ENCODE results near the gene C4orf36. TPM values are rescaled to one million over a fixed set of nuclear protein-coding genes. Genes with fewer than 3 reads are reported as not detected.

The C4orf36 gene
- total and polyA plus RNA-seq, 2 of the 4 experiments (the other 2 are of a cell fraction): 0.18 to 0.41 TPM

DNA sequence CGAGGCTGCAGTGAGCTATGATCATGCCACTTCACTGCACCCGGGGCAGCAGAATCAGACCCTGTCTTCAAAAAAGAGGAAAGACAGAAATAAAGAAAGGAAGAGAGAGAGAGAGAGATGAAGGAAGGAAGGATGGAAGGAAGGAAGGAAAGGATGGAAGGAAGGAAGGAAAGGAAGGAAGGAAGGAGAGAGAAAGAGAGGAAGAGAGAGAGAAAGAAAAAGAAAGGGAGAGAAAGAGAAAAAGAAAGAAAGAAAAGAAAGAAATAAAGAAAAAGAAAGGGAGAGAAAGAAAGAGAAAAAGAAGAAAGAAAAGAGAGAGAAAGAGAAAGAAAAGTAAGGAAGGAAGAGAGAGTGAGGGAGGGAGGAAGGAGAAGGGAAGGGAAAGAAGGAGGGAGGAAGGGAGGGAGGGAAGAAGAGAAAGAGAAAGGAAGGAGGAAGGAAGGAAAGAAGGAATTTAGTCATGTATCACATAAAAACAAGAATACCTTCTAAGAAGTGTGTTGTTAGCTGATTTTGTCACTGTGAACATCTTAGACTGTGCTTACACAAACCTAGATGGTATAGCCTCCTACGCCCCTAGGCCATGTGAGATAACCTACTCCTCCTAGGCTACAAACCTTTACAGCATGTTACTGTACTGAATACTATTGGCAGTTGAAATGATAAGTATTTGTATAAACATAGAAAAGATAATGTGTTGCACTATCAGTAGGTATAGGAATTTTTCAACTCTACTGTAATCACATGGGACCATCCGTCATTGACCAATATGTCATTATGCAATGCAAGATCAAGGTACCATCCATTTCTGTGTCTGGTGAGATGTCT is 25.2 kb upstream of the C4orf36 start (continued):
- TF ChIP-seq, protein P1, sequence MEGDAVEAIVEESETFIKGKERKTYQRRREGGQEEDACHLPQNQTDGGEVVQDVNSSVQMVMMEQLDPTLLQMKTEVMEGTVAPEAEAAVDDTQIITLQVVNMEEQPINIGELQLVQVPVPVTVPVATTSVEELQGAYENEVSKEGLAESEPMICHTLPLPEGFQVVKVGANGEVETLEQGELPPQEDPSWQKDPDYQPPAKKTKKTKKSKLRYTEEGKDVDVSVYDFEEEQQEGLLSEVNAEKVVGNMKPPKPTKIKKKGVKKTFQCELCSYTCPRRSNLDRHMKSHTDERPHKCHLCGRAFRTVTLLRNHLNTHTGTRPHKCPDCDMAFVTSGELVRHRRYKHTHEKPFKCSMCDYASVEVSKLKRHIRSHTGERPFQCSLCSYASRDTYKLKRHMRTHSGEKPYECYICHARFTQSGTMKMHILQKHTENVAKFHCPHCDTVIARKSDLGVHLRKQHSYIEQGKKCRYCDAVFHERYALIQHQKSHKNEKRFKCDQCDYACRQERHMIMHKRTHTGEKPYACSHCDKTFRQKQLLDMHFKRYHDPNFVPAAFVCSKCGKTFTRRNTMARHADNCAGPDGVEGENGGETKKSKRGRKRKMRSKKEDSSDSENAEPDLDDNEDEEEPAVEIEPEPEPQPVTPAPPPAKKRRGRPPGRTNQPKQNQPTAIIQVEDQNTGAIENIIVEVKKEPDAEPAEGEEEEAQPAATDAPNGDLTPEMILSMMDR (conservative IDR thresholded peaks at IDR 0.05; ENCODE audit: low read depth, low read length): no peak

DNA sequence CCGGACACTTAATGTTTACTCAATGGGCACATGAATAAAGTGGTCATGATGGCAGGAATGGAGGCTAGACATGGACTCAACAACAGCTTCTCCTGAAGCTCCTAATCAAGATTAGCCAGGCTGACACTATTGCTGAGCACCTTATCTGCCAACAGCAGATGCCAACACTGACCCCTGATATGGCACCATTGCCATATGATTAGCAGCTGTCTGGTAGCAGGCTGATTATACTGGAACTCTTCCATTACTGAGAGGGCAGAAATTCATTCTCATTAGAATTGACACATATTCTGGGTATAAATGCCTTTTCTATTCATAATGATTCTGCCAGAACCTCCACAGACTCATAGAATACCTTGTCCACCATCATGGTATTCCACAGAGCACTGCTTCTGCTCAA is 24.2 kb upstream of the C4orf36 start:
- in situ Hi-C loops (cut with MboI; ENCODE audit: low sequenced_read_pairs): loop anchor here (25.0 kb wide), 1 partner anchor 546 kb away; no protein-coding TSS in a partner anchor
- TF ChIP-seq CHD1 (IDR thresholded peaks at IDR 0.05; ENCODE audit: low read depth, low read length) (no peak), NFE2L2 (IDR thresholded peaks at IDR 0.05; ENCODE audit: low read depth, low read length) (no peak), POLR2A (IDR thresholded peaks at IDR 0.05; ENCODE audit: low read depth, low read length) (no peak), SMC3 (IDR thresholded peaks at IDR 0.05; ENCODE audit: low read depth, low read length) (no peak), CEBPB (IDR thresholded peaks at IDR 0.05; ENCODE audit: low read depth, low read length) (no peak), FOS (IDR thresholded peaks at IDR 0.05; ENCODE audit: low read depth, low read length) (no peak), RAD21 (IDR thresholded peaks at IDR 0.05; ENCODE audit: low read length) (no peak), MXI1 (IDR thresholded peaks at IDR 0.05; ENCODE audit: borderline replicate concordance, low read depth, low read length) (no peak), MAZ (IDR thresholded peaks at IDR 0.05; ENCODE audit: borderline replicate concordance, low read depth, low read length) (no peak), MAFK (IDR thresholded peaks at IDR 0.05; ENCODE audit: low read depth, low read length) (no peak), RFX5 (IDR thresholded peaks at IDR 0.05; ENCODE audit: low read depth, low read length) (no peak)
- TF ChIP-seq, protein P1 (conservative IDR thresholded peaks at IDR 0.05; ENCODE audit: low read depth, low read length): no peak

More for the DNA sequence above, 24.2 kb upstream of the C4orf36 start:
- H4K91ac ChIP-seq (ENCODE audit: insufficient read depth, low read depth, low read length): no peak overlapping the region
- H2AK5ac ChIP-seq (ENCODE audit: low read depth, low read length): no peak overlapping the region
- H4K8ac ChIP-seq (ENCODE audit: low read depth in 2 of 2, low read length in 2 of 2): no peak overlapping the region
- H4K5ac ChIP-seq (ENCODE audit: low read depth, low read length): no peak overlapping the region
- no peak overlapping the region for H3K9ac ChIP-seq (ENCODE audit: low read depth, low read length)
- dilution Hi-C loops (cut with HindIII; ENCODE audit: low sequenced_read_pairs, unreplicated experiment): no loop called here
- no peak for ATAC-seq (ENCODE audit: low read depth)
- BruUV-seq (replicated peaks): no TSS peak
- no peak overlapping the region for H3K14ac ChIP-seq (replicated peaks; ENCODE audit: low read depth, low read length)
- intact Hi-C loops (cut with micrococcal nuclease): no loop called here
- H3K4me3 ChIP-seq (ENCODE audit: insufficient read depth, low read depth, low read length): no peak overlapping the region
- H2AK9ac ChIP-seq (replicated peaks; ENCODE audit: low read depth, low read length, poor library complexity): no peak overlapping the region
- no peaks in the 10 kb centered on the region for H3K9me3 ChIP-seq (ENCODE audit: control insufficient read depth, insufficient read depth, low read length)
- no peak overlapping the region for H2BK15ac ChIP-seq (ENCODE audit: low read depth, low read length)
- H2BK5ac ChIP-seq (ENCODE audit: low read depth, low read length, poor library complexity, severe bottlenecking): no peak overlapping the region
- POLR2A ChIA-PET (ENCODE audit: unreplicated experiment): no interaction called here
- no peaks in the 10 kb centered on the region for H3K27me3 ChIP-seq (ENCODE audit: control insufficient read depth, insufficient read depth, low read length)
- H3K9me1 ChIP-seq (ENCODE audit: insufficient read depth, low read length): no peaks in the 10 kb centered on the region; the same call in 1 of the 2 replicates
- H3K4me2 ChIP-seq (ENCODE audit: low read depth, low read length): no peak overlapping the region
- H4K20me1 ChIP-seq (ENCODE audit: insufficient read depth, low read length): no peaks in the 10 kb centered on the region
- no peak overlapping the region for H3K23ac ChIP-seq (ENCODE audit: low read depth, low read length)
- no peak overlapping the region for H3K56ac ChIP-seq (ENCODE audit: extremely low read depth, insufficient read depth, low read length)
- no peaks in the 10 kb centered on the region; the same call in 1 of the 2 replicates for H3K4me1 ChIP-seq (ENCODE audit: control insufficient read depth, insufficient read depth, low read length)
- DNase-seq: no peak
- H2AFZ ChIP-seq (replicated peaks; ENCODE audit: low read length, poor library complexity): no peak overlapping the region
- CTCF ChIA-PET: interaction anchor here (1.7 kb wide), 1 partner anchor 420 kb away, joined by 4 read pairs; no protein-coding TSS in a partner anchor
- no peak overlapping the region for H2BK120ac ChIP-seq (ENCODE audit: low read depth, low read length)
- no CpG with 5 or more reads among the region's 1 CpG for WGBS, 2 experiments (ENCODE audit: extremely low coverage in 2 of 2, insufficient read length in 1 of 2)
- H2BK20ac ChIP-seq (ENCODE audit: low read depth, low read length): no peak overlapping the region
- no peak overlapping the region for H3K4ac ChIP-seq (ENCODE audit: low read depth, low read length)
- H3K79me1 ChIP-seq (ENCODE audit: low read depth in 1 of 2, low read length in 2 of 2): no peaks in the 10 kb centered on the region
- no peak overlapping the region for H3K18ac ChIP-seq (ENCODE audit: low read depth, low read length)
- no peak overlapping the region for H3K27ac ChIP-seq (ENCODE audit: insufficient read depth, low read length)
- H3K36me3 ChIP-seq (ENCODE audit: control insufficient read depth, insufficient read depth, low read length): no peaks in the 10 kb centered on the region

All from IMR-90 (cell line).